Endothelial cell of umbilical vein (primary cell): ENCODE measurements around the gene CD300LD. TPM values are rescaled to one million over a fixed set of nuclear protein-coding genes. Genes with fewer than 3 reads are reported as not detected.

Experiments
- BruUV-seq: library from RNA; stranded (reverse); fragments of 400-500 nt; replicated peaks from 2 replicates; lab custom pipeline; 2021; lab: Mats Ljungman, UMichigan
- CTCF ChIA-PET: fragments of 300-600, 350-600 bp; sonication (Branson Sonifier 250); formaldehyde crosslinking; loops from one replicate; lab custom pipeline; 2021; ENCODE audit warnings: antibody characterized with exemption, inconsistent platforms; lab: Charles Lee
- POLR2A ChIA-PET: fragments of 300-600, 350-600 bp; sonication (Branson Sonifier 250); formaldehyde crosslinking; loops from one replicate; lab custom pipeline; 2021; ENCODE audit warnings: antibody characterized with exemption, inconsistent platforms; lab: Charles Lee
- DNase-seq: peaks from one replicate; pipeline ENCODE4 v3.0.0-alpha.2; 2011; ENCODE audit warnings: low read depth, low spot score
- FAIRE-seq: peaks from 2 replicates; lab custom pipeline; 2011; peaks lifted over from hg19 to GRCh38; lab: Jason Lieb, UNC
- H2AFZ ChIP-seq: 2 replicates; pipeline ENCODE4 v1.6.0; 2012; ENCODE audit warnings: low read depth, low read length, control low read depth, inconsistent platforms
- H3K27ac ChIP-seq: 2 replicates; pipeline ENCODE4 v1.5.1; 2011; ENCODE audit warnings: low read depth, mild to moderate bottlenecking, control low read depth, low read length, moderate library complexity; ENCODE audit not compliant: insufficient read depth
- H3K27me3 ChIP-seq, 2 experiments: 2 replicates each; pipeline versions ENCODE4 v1.6.0 to v1.6.1; 2011; ENCODE audit warnings: low read length in 2 of 2, mixed read lengths in 1 of 2; ENCODE audit not compliant: control insufficient read depth in 2 of 2, insufficient read depth in 2 of 2
- H3K36me3 ChIP-seq, 2 experiments: 2 replicates in 1 of 2; 3 replicates in 1 of 2; pipeline ENCODE4 v1.5.1; 2011; ENCODE audit warnings: low read length in 2 of 2, mild to moderate bottlenecking in 1 of 2, moderate library complexity in 1 of 2; ENCODE audit not compliant: control insufficient read depth in 2 of 2, insufficient read depth in 2 of 2; ENCODE audit errors: extremely low read depth in 1 of 2
- H3K4me1 ChIP-seq: 3 replicates; pipeline ENCODE4 v1.5.1; 2011; ENCODE audit warnings: mild to moderate bottlenecking, low read length; ENCODE audit not compliant: control insufficient read depth, insufficient read depth; ENCODE audit errors: extremely low read depth
- H3K4me2 ChIP-seq: 2 replicates; pipeline ENCODE4 v1.6.1; 2011; ENCODE audit warnings: low read length, control low read depth, mixed read lengths; ENCODE audit not compliant: insufficient read depth
- H3K4me3 ChIP-seq, 3 experiments: fragments of 200-600 bp in 1 of 3; sonication (generic), shearing (Covaris generic) in 1 of 3; replicated peaks in 1 of 3; 2 replicates each; pipeline ENCODE4 v1.5.1; 2011 to 2016; ENCODE audit warnings: control low read depth in 3 of 3, low read length in 3 of 3, mild to moderate bottlenecking in 2 of 3, inconsistent platforms in 1 of 3, low read depth in 1 of 3, moderate library complexity in 1 of 3; ENCODE audit not compliant: insufficient read depth in 1 of 3
- H3K79me2 ChIP-seq: 2 replicates; pipeline ENCODE4 v1.6.0; 2012; ENCODE audit warnings: low read length, inconsistent platforms; ENCODE audit not compliant: control insufficient read depth, insufficient read depth
- H3K9ac ChIP-seq: replicated peaks from 2 replicates; pipeline ENCODE3; 2011; ENCODE audit warnings: low read length, control low read depth; ENCODE audit not compliant: insufficient read depth; ENCODE audit errors: extremely low read depth
- H3K9me1 ChIP-seq: replicated peaks from 3 replicates; pipeline ENCODE4 v1.6.0; 2011; ENCODE audit warnings: mild to moderate bottlenecking, low read length; ENCODE audit not compliant: control insufficient read depth, insufficient read depth; ENCODE audit errors: extremely low read depth
- H3K9me3 ChIP-seq: replicated peaks from 2 replicates; pipeline ENCODE4 v1.5.1; 2012; ENCODE audit warnings: low read length, inconsistent platforms; ENCODE audit not compliant: control insufficient read depth, insufficient read depth
- H4K20me1 ChIP-seq: replicated peaks from 2 replicates; pipeline ENCODE3; 2011; ENCODE audit warnings: mild to moderate bottlenecking, low read length; ENCODE audit not compliant: control insufficient read depth, insufficient read depth; ENCODE audit errors: extremely low read depth
- EZH2 ChIP-seq: IDR thresholded peaks from 2 replicates; pipeline ENCODE4 v1.6.1; 2012; ENCODE audit warnings: borderline replicate concordance, low read depth, mild to moderate bottlenecking, moderate library complexity, low read length, inconsistent platforms; ENCODE audit not compliant: severe bottlenecking
- FOS ChIP-seq: IDR thresholded peaks from 2 replicates; pipeline ENCODE4 v1.6.1; 2011; ENCODE audit warnings: mild to moderate bottlenecking, low read length, moderate library complexity, borderline replicate concordance; ENCODE audit not compliant: insufficient read depth
- GATA2 ChIP-seq: IDR thresholded peaks from 2 replicates; pipeline ENCODE4 v1.7.0; 2011; ENCODE audit warnings: low read depth, mild to moderate bottlenecking, moderate library complexity, mixed read lengths, low read length; ENCODE audit not compliant: insufficient read length, insufficient read depth
- JUN ChIP-seq: IDR thresholded peaks from 2 replicates; pipeline ENCODE4 v1.6.1; 2011; ENCODE audit warnings: borderline replicate concordance, low read depth; ENCODE audit not compliant: insufficient read length, insufficient read depth
- MYC ChIP-seq: IDR thresholded peaks from one replicate; pipeline ENCODE4 v1.6.1; 2011; ENCODE audit warnings: mild to moderate bottlenecking, low read depth, low read length
- POLR2A ChIP-seq: IDR thresholded peaks from 2 replicates; pipeline ENCODE4 v1.6.1; 2012; ENCODE audit warnings: low read depth, mild to moderate bottlenecking, control low read depth, low read length
- POLR2AphosphoS5 ChIP-seq: IDR thresholded peaks from 2 replicates; pipeline ENCODE4 v1.6.1; 2012; ENCODE audit warnings: low read depth, mild to moderate bottlenecking, control low read depth, low read length, moderate library complexity; ENCODE audit not compliant: insufficient read depth
- dilution Hi-C: fragments of 300-500 bp; cut with MboI; formaldehyde crosslinking; loops from one replicate; pipeline ENCODE4 v1.15.0; 2019; ENCODE audit warnings: low sequenced_read_pairs; ENCODE audit not compliant: extremely low pct_ligation_motif_present
- intact Hi-C: fragments of 100-400 bp; cut with micrococcal nuclease; formaldehyde crosslinking; loops from one replicate; pipeline ENCODE4 v1.10.0; 2022
- polyA plus RNA-seq, 4 experiments: library from polyadenylated mRNA; depleted of rRNA in 3 of 4; stranded (reverse) in 3 of 4; unstranded in 1 of 4; fragments of >200 nt; gene quantifications; 2 replicates each; pipeline versions ENCODE4 v1.2.1 to v1.2.3, GENCODE V29; 2011 to 2012; ENCODE audit warnings: missing spikeins in 1 of 4
- total RNA-seq: library from RNA; stranded (reverse); gene quantifications from 2 replicates; pipeline ENCODE4 v1.2.3, GENCODE V29; 2021
- TF ChIP-seq, protein P1 (sequence below): IDR thresholded peaks from 2 replicates; pipeline ENCODE4 v1.6.1; 2011; ENCODE audit not compliant: insufficient read depth, insufficient read length
- TF ChIP-seq, protein P2 (sequence below), 2 donors: IDR thresholded peaks; 1 replicate in 1 of 2; 2 replicates in 1 of 2; pipeline ENCODE4 v1.5.1; 2011; ENCODE audit warnings: low read length in 2 of 2, mild to moderate bottlenecking in 2 of 2, moderate library complexity in 2 of 2, control low read depth in 1 of 2, inconsistent platforms in 1 of 2, low read depth in 1 of 2; ENCODE audit not compliant: insufficient read depth in 1 of 2; ENCODE audit errors: extremely low read depth in 1 of 2

Gene CD300LD
- total and polyA plus RNA-seq, 2 donors (not counting 3 experiments of a cell fraction or from before 2014, with no cell fraction given) = not detected

DNA sequence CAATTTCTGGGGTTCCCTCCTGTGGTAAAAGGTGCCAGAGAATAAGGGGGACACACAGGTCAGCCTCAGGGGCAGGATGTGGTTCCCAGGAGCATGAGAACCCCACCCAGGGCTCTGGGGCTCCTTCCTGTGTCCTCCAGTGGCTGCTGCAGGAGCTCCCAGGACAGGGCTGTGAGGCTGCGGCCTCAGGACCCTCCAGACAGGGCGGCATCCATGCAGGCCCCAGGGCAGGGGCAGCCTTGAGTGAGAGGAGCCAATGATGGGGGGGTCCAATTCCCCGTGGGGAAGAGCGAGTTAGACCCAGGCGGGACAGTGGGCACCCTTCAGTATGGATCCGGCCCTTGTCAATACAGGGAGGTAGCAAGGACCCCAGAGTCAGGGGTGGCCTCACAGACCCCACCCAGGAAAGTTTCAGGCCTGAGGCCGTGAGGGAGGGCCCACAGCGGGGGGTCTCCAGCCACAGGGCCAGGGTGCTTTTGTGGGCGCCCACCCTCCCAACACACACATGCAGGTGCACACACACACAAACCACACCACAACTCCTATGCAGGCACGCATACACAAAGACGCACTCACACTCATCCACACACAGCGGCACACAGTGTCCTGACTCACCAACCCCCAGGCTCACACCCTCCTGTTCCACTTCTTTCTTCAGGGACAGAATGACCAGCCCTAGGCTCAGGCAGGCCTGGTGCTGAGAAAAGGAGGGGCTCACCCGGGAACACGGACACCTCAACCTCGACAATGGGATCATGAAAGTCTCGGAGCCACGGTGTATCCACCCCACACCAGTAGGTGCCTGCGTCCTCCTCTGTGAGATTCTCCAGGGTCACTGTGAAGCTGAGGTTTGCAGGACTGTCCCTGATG, 48.0 kb downstream of the CD300LD start:
- no peak overlapping the region for H3K9ac ChIP-seq
- H3K36me3 ChIP-seq = no peaks in the 10 kb centered on the region
- H3K4me1 ChIP-seq = no peaks in the 10 kb centered on the region
- H3K9me3 ChIP-seq = no peaks in the 10 kb centered on the region
- H4K20me1 ChIP-seq = no peaks in the 10 kb centered on the region
- no TSS peak for BruUV-seq
- intact Hi-C loops = no loop called here
- POLR2A ChIA-PET = no interaction called here
- no peaks in the 10 kb centered on the region for H3K27me3 ChIP-seq
- H3K4me3 ChIP-seq = no peak overlapping the region
- H3K79me2 ChIP-seq = no peaks in the 10 kb centered on the region
- FAIRE-seq (no peak), DNase-seq (no peak)
- TF ChIP-seq FOS = no peak
- no peak for TF ChIP-seq POLR2A
- TF ChIP-seq, protein P1, sequence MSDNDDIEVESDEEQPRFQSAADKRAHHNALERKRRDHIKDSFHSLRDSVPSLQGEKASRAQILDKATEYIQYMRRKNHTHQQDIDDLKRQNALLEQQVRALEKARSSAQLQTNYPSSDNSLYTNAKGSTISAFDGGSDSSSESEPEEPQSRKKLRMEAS = no peak
- TF ChIP-seq MYC = no peak
- TF ChIP-seq EZH2 = no peak
- TF ChIP-seq GATA2 = no peak
- TF ChIP-seq JUN = no peak
- TF ChIP-seq, protein P2, sequence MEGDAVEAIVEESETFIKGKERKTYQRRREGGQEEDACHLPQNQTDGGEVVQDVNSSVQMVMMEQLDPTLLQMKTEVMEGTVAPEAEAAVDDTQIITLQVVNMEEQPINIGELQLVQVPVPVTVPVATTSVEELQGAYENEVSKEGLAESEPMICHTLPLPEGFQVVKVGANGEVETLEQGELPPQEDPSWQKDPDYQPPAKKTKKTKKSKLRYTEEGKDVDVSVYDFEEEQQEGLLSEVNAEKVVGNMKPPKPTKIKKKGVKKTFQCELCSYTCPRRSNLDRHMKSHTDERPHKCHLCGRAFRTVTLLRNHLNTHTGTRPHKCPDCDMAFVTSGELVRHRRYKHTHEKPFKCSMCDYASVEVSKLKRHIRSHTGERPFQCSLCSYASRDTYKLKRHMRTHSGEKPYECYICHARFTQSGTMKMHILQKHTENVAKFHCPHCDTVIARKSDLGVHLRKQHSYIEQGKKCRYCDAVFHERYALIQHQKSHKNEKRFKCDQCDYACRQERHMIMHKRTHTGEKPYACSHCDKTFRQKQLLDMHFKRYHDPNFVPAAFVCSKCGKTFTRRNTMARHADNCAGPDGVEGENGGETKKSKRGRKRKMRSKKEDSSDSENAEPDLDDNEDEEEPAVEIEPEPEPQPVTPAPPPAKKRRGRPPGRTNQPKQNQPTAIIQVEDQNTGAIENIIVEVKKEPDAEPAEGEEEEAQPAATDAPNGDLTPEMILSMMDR (IDR thresholded peaks at IDR 0.05; ENCODE audit: extremely low read depth in 1 of 2, insufficient read depth in 1 of 2, low read depth in 1 of 2, low read length in 2 of 2) = no peak
- no peak for TF ChIP-seq POLR2AphosphoS5
- H2AFZ ChIP-seq = no peak overlapping the region
- no peak overlapping the region for H3K4me2 ChIP-seq
- H3K9me1 ChIP-seq = no peaks in the 10 kb centered on the region
- dilution Hi-C loops = no loop called here
- H3K27ac ChIP-seq = no peak overlapping the region
- CTCF ChIA-PET = no interaction called here
